DMS79 treated with DMSO at 0.1 percent for 48 hours (cell line): ENCODE measurements around the gene PRRG4.
"Not testable (repeated sequence)": the region's sequence is repeated elsewhere in the genome, so short reads cannot be mapped to it uniquely, and the experiment has no call there.

ENCODE experiments used
- DNase-seq: peaks from one replicate; lab custom pipeline; 2025; lab: John Stamatoyannopoulos, UW

The PRRG4 gene

DNA sequence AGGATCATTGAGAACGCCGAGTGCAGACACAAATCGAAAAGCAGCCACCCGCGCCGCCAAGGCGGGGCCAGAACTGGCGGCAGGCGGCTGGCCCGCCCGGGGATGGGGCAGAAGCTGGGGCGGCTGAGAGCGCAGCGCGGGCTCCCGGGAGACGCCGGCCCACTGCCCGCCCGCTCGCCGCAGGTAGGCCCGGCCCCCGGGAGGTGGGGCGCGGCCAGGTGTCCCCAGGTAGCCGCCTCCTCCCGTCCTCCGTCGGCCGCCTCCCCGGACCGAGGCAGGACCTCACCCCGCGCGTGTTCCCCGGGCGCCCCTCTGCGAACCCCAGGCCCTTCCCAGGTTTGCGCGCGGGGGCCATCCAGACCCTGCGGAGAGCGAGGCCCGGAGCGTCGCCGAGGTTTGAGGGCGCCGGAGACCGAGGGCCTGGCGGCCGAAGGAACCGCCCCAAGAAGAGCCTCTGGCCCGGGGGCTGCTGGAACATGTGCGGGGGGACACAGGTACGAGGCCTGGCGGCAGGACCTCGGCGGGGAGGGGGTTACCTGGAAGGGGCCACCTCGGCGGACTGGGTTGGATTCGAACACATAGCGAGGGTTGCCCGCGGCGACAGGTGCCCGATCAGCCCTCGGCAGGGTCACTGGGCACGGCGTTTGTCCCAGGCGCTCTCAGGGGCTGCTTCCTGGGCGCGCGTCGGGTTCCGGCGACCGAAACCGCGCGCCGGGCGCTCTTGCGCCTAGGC, at the start of gene PRRG4:
Gene PRRG4, plus strand, starts transcription at position 248 of the 733 bp plus-strand sequence. CDS start 603 bp downstream, outside the sequence.
- peak; percentile 80 for DNase-seq

DNA sequence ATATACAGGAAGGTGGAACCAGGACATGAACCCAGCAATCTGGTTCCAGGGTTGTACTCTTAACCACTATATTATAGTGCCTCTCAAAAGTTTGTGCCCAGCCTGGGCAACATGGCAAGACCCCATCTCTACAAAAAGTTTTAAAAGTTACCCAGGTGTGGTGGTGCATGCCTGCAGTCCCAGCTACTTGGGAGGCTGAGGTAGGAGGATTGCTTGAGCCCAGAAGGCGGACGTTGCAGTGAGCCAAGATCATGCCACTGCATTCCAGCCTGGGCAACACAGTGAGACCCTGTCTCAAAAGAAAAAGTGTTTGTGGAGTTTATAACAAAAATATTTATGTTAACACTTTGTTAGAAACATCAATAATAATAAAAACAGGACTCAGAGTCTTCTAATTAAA, 48.9 kb upstream of the PRRG4 start:
- DNase-seq = not testable (repeated sequence)

DNA sequence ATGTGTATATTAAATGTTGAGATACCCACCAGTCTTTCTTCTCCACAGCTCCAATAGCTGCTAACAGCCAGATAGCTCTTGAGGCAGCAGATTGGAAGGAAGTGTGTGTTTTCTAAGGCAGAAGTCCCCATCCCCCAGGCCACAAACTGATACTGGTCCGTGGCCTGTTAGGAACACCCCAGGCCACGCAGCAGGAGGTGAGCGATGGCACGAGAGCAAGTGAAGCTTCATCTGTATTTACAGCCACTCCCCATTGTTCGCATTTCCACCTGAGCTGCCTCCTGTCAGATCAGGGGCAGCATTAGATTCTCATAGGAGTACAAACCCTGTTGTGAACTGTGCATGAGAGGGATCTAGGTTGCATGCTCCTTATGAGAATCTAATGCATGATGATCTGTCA, 48.0 kb upstream of the PRRG4 start:
- DNase-seq = no peak

DNA sequence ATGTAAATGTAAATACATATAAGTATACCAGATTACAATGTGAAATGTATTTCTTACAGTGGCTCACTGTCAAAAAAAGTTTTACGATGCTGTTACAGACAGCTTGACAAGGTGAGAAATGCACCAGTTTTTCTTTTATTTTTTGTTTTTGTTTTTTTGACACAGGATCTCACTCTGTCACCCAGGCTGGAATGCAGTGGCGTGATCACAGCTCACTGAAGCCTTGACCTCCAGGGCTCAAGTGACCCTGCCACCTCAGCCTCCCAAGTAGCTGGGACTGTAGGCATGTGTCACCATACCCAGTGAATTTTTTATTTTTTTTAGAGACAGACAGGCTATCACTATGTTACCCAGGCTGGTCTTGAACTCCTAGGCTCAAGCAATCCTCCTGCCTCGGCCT, 44.5 kb upstream of the PRRG4 start:
- no peak for DNase-seq

DNA sequence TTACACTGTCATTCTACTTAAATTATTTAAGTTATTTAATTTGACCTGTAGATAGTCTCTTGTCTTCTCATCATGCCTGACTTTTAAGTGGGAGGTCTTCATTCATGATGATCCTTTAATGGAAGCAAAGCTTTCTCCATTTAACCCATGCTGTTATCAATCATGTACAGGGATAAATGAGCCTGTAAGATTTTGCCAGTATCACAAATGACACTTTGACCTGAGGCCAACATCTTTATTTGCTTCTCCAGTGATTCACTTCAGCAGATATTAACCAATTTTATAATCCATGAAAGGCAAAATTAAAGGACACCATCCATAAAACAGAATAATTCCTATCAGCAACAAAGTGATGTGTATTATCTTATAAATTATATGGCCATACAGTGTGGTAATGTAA, 42.9 kb upstream of the PRRG4 start:
- DNase-seq = no peak

DNA sequence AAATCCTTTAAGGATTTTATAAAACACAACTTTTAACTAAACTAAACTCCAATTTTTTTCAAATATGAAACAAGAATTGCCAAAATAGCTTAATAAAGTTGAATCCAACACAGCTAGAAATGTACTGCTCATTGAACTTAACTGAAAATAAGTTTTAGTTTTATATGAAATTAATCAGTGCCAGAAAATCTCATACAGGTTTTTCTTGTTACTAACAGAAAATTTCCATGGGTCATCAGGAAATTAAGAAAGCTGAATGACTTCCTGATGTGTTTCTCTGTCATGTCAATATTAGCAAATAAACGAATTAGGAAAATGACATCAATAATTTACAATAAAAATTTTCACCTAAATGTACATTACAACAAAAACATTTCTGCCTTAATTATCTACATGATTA, 38.8 kb upstream of the PRRG4 start:
- no peak for DNase-seq

DNA sequence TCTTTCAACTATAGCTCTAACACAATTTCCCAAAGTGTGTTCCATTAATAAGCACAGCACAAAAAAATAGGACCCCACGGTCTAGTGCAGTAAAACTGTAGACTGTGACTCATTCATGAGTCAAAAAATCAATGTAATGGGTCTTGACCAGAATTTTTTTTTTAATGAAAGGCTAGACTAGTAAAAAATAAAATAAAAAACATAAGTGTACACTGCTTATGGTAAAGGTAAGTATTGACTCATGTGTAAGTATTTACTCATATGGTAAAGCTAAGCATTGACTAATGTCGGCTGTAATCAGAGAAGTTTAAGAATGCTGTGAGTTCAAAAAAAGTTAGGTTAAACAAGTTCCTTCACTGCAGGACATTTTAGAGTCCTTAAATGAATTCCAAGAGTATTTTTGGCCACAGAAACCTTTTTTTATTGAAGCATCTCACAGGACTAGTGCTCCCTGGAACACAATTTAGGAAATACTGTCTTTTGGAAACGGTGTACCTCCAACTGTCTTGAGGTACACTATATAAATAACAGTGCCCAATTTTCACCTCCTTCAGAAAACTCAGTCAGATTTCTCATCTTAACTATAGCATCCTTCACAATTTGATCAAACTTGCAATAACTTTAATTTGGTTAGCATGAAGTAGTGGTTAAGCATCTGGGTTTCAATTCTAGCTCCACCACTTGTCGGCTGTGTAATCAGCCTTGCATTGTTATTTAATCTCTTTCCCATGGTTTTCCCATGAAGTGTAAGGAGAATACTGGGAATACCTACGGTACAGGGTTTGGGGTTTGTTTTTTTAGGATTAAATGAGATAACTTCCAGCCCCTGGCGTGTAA, 37.4 kb upstream of the PRRG4 start:
- no peak for DNase-seq

DNA sequence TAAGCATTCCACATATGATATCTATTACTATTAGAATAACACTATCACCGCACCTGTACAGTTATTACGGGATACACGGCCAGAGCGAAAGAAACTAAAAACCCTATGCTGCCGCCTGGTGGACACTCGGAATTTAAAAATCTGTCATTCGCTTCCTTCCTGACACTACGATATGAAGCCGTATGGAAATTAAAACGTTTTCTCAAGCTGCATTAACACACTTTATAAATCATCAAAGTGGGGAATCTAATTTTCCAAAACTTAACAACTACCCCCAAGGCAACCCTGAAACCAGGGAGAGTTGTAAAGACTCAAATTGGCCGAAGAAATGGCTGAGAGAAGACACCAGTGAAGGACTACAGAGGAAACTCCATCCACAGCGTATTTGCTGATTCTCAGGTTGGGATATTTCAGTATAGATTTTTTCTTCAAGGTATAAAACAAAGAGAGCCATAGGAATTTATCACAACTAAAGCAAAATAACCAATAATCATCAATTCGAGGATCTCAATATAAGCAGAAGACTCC, 36.7 kb upstream of the PRRG4 start:
- peak; percentile 65 for DNase-seq

DNA sequence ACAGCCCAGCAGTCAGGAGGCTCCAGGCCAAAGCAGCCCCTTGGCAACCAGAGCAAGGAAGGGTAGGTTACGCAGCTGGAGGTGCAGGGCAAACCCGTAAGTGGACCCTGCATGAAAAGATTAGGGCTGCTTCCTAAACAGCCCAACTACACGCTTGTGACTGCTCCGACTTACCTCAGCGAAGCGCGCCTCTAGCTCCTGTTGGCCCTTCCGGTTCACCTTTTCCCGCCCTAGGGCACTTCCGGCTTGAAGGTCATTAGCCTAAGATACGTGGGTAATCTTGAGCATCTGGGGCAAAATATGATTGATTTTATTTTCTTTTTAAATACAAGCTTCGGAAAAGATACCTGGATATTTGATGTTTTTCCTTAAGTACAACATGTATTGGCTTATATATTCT, 35.3 kb upstream of the PRRG4 start, which contains the start of gene CCDC73:
Gene CCDC73, minus strand, starts transcription at position 224 of the 400 bp plus-strand sequence. CDS start 34,419 bp downstream, outside the sequence.
- DNase-seq = no peak

DNA sequence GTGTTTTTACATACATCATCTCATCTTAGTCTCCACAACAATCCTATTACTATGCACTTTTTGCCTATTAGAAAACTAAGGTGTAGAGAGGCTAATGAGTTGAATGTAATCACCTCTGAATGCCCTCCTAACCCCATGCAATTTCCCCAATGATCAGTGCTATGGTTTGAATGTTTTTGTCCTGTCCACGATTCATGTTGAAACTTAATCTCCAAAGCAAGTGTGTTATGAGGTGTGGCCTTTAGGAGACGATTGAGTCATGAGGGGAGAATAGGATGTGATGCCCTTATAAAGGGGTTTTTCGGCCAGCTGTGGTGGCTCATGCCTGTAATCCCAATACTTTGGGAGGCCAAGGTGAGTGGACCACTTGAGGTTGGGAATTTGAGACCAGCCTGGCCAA, 33.3 kb upstream of the PRRG4 start:
- DNase-seq = no peak

DNA sequence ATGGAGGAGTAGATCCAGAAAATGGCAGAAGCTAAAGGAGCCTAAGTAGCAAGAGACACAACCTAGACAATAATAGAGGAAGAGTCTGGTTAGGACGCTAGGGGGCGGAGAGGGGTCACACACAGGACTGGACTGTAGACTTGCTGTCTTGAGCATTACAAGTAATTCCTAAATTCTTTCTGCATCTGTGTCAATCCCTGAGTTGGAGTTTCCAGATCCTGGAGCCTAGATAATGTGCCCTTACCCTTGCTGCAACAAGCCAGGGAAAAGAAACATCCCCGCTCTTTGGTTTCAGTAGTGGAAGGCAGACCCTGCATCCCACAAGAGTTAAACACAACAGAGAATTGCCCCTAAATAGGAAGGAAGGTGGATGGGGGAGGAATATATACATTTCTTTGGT, 20.4 kb upstream of the PRRG4 start:
- peak; percentile 40 for DNase-seq

DNA sequence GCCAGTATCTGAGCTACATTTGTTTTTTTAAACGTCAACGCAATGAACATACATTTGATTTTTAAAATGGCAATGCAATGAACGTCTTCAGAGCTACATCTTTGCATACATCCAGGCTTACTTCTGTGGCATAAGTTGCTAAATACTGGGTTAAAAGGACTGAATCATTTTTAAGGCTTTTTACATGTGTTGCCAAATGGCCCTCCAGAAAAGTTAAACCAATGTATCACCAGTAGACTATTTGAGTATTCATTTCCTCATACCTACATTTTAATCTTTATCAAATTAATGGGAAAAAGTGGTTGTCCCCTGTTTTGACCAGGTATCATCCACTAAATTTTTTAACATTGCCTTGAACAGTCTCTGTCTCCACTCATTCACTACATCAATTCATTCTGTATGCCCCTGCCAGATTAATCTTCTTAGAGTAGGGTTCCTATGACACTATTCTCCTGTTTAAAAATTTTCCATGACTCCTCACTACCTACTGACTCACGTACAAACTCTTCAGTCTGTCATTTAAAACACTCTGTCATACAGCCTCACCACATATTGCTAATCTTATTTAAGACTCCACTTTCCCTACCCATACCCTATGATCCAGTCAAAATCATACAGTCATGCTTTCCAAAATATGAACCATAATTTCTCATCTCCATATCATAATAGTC, 12.4 kb upstream of the PRRG4 start:
- DNase-seq = no peak

DNA sequence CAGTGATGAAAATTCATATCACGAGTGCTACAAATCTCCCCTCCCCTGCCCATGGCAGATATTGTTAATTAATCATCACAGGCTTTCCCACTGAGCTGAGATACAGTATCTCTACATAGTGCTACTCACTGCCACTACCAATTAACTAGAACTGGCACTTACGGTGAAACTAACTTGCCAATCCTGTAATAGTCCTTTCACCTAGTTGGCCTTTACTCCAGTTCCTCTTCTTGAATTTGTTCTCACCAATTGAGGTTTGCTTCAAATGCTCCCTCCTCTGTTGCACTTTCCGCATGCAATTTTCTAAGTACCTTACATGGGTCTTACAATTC, 11.9 kb upstream of the PRRG4 start:
- DNase-seq = no peak

DNA sequence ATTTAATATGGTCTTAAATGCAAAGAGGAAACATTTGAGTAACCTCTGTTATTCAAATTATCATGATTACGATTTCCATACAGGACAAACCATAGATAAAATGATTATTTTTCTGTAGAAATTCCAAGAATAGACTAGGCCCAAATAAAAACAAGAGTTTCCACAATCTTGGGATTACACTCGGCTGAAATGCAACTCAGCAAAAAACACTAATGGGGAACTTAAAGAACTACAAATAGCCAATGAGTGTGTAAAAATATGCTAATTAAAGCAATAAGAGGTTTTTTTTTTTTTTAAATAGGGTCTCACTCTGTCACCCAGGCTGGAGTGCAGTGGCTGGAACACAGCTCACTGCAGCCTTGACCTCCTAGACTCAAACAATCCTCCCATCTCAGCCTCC, 10.5 kb upstream of the PRRG4 start:
- no peak for DNase-seq

DNA sequence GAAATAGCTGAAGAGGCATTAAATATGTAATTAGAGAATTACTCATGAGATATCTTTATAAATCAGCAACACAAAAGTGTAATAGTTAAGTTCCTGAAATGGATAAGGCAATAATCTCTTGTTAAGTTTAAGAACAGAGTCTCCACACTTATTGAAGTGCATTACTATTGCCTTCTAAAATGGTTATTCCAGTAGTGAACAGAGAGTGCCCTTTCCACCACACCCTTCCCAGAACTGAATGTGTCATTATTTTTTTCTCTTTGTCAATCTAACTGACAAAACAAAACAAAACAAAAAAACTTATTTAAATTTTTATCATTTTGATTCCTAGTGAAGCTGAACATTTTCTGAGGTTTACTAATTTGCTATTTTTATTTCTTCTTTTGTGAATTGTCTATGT, 9.2 kb upstream of the PRRG4 start:
- no peak for DNase-seq

DNA sequence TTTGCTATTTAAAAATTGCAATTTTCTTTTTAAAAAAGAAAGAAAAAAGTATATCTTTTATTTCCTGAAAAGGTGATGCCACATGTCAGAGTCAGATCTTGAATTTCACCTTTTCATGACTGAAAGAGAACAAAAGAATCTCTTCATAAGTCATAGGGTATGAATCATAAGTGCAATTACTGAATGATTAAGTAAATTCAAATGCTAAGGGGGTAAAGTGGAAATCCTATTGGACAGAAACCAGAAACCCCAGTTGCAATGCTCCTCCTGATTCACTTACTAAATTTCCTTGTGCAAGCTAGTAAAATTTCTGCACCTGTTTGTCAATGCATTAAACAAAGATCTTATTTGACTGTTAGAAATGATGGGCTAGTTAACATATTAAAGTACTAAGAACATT, 8.2 kb upstream of the PRRG4 start:
- peak; percentile 94 for DNase-seq

DNA sequence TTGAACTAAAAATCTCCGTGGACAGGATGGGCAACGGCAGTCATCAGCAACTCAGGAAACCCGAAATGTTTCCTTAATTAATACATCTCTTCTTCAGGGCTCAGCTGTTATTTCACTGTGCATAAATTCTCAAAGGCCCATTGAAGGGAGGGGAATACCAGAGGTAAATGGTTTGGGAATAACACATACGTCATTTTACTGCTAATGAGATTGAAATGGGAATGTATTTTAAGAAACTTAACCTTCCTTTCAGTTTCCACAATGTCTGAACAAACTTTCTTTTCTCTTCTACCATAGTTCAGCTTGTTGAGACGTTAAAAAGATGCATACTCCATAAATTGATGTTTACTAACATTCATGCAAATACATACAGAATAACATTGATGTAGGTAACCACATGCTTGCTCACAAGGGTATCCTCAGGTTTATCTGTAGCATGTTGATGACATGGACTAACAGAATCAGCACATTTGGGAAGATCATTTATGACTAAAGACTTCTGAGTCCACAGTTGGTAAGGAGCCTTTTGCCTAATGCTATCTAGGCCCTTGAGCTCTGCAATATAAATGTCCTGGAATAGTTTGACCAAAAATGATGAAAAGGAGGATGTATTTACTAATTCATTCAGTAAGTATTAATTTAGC, 7.7 kb upstream of the PRRG4 start:
- DNase-seq = peak; percentile 37

DNA sequence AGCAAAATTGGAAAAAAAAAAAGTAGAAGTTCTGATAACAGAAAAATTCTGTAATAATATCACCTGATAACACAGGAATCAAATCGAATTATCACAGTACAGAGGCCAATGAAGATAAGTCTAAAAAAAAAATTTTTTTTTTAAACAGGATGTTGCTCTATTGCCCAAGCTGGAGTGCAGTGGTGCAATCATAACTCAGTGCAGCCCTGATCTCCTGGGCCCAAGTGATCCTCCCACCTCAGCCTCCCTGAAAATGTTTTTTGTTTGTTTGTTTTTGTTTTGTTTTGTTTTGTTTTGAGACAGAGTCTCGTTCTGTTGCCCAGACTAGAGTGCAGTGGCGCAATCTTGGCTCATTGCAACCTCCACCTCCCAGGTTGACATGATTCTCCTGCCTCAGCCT, 6.1 kb upstream of the PRRG4 start:
- DNase-seq = not testable (repeated sequence)

DNA sequence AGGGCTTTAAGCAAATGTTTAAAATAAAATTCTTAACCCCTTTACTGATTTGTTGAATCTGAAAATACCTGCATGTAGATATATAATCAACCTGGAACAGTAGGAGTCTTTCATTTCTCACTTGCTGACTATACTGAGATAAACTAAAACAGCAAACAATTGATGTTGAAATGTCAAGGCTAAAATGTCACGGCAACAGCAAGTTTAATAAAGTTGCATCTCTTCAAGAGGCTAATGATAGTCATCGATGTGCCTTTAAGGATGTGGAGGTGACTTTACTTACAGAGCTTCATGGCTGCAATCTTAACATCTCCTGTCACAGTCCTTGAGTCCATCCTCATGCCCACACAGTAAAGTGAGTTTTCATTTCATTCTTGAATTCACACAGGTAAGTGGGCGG, 3.6 kb upstream of the PRRG4 start:
- no peak for DNase-seq

DNA sequence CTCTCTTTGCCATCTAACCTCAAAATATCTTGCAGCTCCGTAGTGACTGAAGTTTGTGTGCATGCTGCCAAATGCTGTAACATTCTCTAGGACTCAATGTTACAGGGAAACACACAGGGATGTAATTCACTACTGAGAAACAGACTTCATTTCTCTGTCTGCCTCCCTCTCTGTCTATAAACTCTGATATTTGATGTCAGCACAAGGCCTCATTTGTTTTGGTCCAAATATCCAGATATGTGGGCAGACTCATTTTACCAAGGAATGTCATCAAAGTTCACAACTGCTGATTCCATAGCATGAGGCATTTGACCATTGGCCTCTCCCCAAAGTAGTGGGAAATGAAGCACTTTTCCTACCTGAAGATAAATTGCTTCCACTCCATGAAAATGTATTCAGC, 2.5 kb upstream of the PRRG4 start:
- DNase-seq = no peak

DNA sequence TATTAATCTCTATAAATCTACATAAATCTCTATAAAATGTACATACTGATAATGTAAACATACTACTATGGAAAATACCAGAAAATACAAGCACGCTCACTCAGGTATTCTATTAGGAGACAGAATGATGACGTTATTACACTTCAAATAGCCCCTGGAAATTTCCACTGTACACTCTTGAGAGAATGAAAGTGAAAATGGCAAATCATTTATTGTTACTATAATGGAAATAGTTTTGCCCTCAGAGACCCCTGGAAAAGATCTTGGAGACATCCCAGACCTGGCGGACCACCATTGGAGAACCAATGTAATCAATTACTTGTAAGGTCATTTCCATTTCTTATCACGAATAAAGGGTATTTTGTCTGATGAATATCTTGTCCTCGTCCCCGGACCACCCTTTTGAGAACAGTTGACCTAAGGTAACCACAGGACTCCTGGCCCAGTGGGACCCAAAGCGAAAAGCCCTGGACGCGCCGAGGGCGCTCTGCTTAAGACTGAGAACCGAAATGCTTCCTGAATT, 509 bp upstream of the PRRG4 start:
- peak; percentile 80 for DNase-seq

DNA sequence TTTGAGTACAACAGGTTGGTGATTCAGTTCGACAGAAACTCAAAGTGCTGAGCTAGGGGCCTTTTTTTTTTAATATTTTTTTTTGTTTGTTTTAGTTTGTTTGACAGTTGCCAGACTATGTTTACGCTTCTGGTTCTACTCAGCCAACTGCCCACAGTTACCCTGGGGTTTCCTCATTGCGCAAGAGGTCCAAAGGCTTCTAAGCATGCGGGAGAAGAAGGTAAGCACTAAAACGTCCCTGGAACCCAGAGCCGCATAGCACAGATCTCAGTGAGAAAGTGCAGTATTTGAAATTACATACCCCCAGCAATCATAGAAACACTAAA, 649 bp downstream of the PRRG4 start:
- DNase-seq = peak; percentile 40
